RPMI8226 (cell line): ENCODE results near the gene UGT1A8.
"Not testable (repeated sequence)": the region's sequence is repeated elsewhere in the genome, so short reads cannot be mapped to it uniquely, and the experiment has no call there.

Experiments
- DNase-seq: peaks from one replicate; pipeline ENCODE4 v3.0.0-alpha.2; 2015

Gene UGT1A8

DNA sequence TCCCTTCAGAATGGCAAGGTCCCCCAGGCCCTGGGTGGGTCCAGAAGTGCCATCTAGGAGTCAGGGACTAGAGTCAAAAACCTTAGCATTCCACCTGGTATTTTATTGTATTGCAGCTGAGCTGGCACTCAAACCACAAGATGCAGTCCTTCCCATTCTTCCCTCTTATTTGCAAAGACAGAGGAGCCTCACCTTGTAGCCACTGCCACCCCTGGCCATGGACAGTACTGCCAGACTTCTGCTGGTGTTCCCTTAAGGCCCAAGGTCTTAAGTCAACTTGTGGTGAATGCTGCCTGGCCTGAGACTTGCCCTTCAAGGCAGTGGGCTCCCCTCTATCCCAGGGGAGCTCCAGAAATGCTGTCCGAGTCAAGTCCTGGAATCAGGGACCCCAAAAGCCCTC, 25.7 kb downstream of the UGT1A8 start:
- DNase-seq, result no peak

DNA sequence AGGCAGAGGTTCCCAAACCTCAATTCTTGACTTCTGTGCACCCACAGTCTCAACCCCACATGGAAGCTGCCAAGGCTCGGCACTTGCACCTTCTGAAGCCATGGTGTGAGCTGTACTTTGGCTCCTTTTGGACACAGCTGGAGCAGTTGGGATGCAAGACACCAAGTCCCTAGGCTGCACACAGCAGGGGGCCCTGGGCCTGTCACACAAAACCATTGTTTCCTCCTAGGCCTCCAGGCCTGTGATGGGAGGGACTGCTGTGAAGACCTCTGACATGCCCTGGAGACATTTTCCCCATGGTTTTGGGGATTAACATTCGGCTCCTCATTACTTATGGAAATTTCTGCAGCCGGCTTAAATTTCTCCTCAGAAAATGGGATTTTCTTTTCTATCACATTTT, 28.6 kb downstream of the UGT1A8 start:
- DNase-seq, result not testable (repeated sequence)

DNA sequence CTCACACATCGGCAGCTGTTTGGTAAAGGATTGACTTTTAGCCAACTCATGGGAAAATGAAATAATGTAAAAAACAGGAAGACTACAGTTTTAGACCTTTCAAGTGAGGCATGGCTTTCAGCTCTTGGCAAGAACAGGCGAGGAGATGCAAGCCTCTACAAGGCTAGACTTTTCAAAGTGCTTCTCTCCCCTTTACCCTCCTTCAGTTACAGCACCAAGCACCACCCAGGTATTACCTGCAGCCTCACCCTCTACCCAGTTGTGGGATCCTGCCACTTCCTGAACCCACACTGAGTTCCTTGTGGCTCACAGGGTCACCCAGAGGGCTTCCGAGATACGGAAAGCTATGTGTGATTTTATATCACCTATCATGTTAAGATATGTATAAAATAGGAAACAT, 33.5 kb downstream of the UGT1A8 start:
- no peak for DNase-seq

DNA sequence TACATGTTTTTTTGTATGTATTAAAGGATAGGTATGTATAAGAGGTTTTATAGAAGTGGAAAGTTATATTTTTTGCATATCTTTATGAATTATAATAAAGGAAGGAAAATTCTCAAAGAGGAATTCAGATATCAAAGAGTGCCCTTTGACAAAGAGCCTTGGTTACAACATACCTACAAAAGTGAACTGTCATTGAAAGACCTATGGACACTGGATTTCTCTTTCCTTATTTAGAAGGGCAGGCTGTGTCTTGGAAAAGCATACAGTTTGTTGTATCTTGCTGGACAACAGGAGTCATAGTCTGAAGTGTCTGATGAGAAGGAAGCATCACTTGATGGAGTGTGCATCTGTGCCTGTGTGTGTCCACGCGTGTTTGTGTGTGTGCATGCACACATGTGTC, 34.0 kb downstream of the UGT1A8 start:
- DNase-seq, result no peak

DNA sequence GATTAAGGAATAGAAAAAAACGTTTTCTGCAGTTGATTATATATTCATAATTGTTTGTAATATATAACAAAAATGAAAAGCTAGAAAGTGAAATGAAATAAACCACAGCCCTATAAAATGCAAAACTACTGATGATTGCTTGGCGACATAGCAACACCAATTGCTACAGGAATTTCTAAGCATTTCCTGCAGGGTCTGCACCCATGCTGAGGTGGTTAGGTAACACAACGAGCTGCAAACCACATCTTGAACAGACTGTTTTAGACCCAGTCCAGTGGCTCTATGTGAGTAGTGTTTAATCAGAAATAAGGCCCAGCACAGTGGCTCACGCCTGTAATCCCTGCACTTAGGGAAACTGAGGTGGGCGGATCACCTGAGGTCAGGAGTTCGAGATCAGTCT, 37.1 kb downstream of the UGT1A8 start:
- DNase-seq, result no peak

DNA sequence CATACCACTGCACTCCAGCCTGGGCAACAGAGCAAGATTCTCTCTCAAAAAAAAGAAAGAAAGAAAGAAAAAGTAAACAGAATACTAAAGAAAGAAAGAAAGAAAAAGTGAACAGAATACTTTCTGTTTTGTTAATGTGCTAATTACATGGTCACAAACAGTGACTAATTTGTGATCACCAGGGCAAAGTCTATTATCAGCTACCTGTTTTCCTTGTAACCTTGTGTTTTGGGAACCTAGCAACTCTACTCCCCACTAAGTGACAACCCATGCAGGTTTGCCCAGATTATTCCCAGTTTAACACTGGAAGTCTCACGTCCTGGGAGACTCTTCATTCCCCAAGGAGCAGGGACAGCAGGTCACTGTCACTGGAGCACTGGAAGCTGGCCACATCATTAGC, 37.6 kb downstream of the UGT1A8 start:
- DNase-seq, result no peak

DNA sequence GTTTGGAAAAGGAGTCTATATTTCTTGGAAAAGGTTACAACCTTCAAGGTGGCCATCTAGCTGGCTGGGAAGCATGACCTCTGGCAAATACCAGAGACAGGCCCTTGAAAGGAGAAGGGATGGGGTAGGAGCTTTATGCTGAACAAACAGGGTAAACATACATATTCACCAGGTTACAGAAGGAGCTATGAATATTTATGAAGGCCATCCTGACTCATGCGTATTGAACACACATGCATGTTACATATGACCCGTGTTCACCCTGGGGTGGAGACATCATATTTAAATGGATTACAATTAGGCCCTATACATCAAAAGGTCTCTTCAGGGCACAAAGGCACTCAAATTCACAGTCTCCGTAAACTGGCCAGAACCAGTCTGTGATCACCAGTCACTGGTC, 38.5 kb downstream of the UGT1A8 start:
- DNase-seq, result not testable (repeated sequence)

DNA sequence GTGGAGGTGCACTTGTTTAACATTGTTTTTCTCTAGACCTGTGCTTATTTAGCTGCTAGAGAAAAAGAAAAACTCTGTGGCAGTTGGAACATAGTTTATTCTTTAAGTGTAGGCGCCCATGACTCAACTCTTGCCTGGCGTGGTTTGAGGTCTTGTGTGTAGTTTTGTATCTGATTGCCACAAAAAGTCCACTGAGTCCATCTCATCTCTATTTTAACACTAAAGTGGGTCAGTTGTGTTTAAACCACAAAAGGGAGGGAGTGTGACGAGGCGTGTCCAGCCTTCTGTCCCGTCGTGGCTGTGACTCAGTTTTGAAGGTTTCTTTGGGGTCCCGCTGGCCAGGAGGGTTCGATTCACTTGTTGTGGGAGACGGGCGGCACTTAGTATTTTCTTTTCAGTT, 39.0 kb downstream of the UGT1A8 start:
- DNase-seq, result no peak

DNA sequence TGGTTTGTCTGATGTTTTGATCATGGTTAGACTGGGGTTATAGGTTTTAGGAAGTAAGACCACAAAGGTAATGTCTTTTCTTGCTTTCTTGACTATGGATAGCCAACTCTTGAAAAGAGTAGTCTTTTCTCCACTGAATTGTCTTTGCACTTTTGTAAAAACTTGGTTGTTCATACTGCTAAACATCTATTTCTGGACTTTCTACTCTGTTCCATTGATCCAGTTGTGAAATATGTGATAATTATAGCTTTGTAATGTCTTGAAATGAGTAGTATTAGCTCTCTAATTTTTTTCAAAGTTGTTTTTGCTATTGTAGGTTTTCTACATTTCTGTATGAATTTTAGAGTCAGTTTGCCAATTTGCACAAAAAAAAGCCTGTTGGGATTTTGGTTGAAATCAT, 41.2 kb downstream of the UGT1A8 start:
- no peak for DNase-seq

DNA sequence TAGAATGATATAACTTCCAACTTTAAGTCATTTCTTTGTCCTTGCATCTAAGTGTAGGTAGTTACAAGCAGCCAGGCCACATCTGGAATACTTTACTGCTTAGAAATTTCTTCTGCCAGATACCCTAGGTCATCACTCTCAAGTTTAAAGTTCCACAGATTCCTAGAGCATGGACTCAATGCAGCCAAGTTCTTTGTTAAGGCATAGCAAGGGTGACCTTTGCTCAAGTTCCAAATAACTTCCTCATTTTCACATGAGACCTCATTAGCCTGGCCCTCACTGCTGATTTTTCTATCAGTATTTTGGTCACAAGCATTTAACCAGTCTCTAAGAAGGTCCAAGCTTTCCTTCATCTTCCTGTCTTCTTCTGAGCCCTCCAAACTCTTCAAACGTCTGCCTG, 46.5 kb downstream of the UGT1A8 start:
- DNase-seq, result no peak

DNA sequence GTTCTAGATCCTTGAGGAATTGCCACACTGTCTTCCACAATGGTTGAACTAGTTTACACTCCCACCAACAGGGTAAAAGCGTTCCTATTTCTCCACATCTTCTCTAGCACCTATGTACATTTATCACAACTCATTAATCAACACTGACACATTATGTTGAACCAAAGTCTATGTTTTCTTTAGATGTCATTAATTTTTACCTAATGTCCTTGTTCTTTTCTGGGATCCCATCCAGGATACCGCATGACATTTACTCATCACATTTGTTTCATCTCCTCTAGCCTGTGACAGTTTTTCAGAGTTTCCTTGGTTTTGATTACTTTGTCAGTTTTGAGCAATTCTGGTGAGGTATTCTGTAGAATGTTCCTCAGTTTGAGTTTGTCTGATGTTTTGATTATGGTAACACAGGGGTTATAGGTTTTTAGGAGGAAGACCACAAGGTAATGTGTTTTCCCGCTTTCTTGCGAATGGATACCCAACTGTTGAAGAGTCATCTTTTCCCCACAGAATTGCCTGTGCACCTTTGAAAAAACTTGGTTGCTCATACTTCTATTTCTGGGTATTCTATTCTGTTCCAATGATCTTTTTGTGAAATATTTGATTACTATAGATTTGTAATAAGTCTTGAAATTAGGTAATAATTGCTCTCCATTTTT, 51.3 kb downstream of the UGT1A8 start:
- DNase-seq, result no peak

DNA sequence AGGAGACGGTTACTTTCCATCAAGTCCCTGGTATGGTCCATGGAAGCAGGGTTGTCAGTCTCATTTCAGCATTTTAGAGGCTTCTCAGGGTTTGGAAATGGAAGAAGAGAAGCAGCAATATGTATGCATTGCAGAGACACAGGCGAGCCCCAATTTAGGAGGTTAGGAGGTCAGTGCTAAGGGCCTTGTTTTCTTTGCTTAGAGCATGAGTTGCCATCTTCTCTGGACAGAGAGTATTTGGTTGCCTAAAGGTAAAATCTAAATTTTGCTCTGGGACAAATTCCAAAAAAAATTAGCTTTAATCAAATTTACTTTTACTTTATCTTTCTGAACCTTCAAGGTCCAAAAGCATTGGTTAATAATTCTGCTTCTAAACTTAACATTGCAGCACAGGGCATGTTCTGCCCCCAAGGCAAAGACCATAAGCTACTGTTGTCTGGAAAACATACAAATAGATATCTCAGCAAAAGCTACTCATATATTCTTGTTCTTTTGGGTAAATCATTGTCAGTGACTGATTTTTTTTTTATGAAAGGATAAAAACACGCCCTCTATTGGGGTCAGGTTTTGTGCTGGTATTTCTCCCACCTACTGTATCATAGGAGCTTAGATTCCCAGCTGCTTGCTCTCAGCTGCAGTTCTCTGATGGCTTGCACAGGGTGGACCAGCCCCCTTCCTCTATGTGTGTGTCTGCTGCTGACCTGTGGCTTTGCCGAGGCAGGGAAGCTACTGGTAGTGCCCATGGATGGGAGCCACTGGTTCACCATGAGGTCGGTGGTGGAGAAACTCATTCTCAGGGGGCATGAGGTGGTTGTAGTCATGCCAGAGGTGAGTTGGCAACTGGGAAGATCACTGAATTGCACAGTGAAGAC, 54.1 kb downstream of the UGT1A8 start, which contains the start of gene UGT1A9:
Gene UGT1A9 (plus strand): TSS at position 609 of the 872 bp plus-strand sequence. CDS start 37 bp downstream, at position 646.
- DNase-seq, result no peak

DNA sequence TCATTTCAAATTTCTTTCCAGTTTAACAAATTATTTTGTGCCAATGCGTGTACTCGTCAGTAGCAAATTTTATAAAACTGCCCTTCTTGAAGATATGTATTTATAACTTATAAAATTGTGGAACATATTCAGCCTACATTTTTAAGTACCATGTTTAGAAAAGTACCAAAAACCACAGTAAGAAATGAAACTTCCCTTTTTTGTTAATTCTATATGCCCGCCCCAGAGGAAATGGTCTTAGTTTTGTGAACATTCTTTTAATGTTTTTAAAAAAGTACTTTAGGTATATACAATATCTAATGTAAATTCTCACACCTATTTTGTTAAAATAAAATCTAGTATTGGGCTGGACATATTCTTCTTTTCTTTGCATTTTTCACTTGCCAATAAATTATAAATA, 55.5 kb downstream of the UGT1A8 start:
- no peak for DNase-seq

DNA sequence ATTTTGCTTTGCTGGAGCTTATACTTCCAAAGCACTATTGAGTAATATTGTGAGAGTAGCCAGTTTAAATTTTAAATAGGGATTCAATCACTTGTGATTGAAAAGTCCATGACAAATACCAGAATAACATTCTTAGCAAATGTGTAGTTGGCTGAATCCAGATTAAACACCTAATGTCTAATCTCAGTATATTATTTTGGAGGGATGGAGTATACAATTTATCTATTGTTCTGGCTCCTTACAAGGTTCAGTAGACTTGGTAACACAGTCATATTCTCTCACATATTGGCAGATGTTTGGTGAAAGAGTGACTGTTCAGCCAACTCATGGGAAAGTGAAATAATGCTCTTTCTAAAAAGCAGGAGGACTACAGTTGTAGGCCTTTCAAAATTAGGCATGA, 56.5 kb downstream of the UGT1A8 start:
- DNase-seq, result no peak

DNA sequence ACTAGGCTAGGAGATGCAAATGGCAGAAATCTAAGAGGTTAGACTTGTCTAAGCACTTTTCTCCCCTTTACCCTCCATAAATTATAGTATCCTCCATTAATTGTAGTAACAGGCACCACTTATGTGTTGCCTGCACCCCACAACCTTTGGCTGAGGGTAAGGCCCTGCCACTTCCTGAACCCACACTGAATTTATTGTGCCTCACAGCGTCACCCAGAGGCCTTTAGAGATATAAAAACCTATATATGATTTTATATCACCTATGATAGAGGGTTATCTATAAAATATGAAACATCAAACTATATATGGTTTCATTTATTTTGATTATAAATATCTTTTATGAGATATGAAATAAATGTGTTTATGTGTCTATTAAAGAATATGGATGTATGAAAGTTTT, 56.9 kb downstream of the UGT1A8 start:
- DNase-seq, result no peak

DNA sequence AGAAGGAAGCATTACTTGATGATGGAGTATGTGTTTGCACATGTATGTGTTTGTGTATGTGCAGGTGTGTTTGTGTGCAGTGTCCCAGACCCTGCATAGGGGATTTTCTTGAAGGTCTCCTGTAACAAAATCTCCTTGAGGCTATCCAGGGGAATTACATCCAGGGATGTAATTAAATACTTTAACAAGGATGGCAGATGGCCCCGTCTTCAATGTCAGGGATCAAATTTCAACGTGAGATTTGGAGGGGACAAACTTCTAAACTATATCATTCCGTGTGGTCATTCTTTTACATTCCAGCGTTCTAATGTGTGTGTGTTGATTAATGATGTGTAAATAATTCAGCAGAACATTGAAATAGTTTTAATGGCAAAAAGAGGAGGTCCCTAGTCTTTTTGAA, 57.6 kb downstream of the UGT1A8 start:
- DNase-seq, result no peak

DNA sequence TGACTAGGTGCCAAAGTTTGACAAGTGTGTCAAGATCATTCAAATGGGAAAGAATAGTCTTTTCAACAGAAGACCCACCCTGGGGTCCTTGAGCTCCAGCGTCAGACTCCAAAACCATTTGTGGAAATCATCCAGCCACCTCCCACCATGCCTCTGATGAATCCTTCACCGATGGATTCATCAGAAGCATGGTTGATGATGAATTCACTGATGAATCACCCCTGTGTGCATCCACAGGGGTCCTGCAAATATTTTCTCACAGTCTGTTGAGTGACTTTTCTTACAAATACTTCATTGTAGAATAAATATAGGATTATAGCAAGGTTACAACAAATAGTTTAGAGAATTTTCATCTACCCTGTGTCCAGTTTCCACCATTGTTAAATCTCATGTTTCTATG, 58.6 kb downstream of the UGT1A8 start:
- no peak for DNase-seq

DNA sequence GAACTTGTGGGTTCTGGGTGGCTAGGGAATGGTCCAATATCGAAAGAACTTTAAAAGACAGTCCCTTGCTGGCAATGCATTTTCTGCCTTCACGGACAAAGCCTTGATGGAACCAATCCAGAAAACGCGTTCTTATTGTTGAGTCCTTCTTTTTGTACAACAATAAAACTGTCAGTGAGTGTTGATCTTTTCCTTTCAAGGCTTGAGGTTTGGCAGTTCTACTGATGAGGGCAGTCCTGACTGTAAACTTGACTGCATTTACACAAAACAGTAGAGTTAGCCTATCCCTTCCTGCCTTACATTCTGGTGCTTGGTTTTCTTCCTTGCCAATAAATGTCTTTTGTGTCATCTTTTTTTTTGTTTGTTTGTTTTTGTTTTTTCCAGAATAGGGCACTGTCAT, 61.8 kb downstream of the UGT1A8 start:
- DNase-seq, result no peak

DNA sequence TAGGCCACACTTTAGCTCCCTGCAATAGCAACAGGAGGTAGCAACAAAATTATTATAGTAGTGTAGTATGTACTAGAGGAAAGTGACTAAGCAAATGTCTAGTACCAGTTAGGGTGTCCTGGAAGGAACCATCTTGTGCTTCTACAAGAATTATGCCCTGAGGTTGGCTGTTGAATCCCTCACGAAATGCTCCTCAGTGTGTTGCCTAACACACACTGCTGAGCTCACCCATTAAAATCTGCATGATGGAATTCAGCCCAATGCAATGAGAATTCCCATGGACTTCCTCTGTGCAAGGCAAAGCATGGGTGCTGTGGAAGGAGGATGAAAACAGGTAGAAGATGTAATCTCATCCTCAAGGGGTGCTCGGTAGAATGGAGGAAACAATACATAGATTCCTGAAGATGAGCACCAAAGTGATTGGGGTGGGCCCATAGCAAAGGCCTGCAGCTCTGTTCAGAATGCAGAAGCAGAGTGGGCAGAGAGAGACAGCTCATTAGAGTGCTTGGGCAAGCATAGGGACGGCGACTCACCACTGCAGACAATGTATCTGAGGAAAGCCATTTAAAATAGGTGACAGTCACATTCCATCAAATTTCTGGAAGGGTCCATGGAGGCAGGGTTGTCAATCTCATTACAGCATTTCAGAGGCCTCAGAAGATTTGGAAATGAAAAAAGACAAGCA, 63.1 kb downstream of the UGT1A8 start:
- DNase-seq, result no peak

DNA sequence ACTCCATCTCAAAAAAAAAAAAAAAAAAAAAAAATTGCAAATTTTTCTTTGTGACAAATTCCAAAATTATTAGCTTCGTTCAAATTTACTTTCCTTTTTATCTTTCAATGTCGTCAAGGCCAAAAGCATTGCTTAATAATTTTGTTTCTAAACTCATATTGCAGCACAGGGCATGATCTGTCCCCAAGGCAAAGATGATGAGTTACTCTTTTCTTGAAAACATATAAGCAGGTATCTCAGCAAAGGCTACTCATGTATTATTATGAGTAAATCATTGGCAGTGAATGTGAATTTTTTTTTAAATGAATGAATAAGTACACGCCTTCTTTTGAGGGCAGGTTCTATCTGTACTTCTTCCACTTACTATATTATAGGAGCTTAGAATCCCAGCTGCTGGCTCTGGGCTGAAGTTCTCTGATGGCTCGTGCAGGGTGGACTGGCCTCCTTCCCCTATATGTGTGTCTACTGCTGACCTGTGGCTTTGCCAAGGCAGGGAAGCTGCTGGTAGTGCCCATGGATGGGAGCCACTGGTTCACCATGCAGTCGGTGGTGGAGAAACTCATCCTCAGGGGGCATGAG, 64.2 kb downstream of the UGT1A8 start, which contains the start of gene UGT1A7:
Gene UGT1A7 (plus strand): TSS at position 381 of the 579 bp plus-strand sequence. CDS start 37 bp downstream, at position 418.
- DNase-seq, result no peak

DNA sequence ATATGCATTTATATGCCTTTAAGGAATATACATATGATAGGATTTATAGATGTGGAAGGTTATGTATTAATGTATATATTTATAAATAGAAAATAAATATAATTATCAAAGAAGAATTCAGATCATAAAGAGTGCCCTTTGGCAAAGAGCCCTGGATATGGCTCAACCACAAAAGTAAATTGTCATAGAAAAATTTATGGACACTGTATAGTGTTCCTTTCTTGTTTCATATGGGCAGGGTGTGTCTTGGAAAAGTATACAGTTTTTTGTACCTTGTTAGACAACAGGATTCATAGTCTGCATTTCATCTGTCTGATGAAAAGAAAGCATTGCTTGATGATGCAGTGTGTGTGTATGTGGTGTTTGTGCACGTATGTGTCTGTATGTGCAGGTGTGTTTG, 67.2 kb downstream of the UGT1A8 start:
- no peak for DNase-seq

DNA sequence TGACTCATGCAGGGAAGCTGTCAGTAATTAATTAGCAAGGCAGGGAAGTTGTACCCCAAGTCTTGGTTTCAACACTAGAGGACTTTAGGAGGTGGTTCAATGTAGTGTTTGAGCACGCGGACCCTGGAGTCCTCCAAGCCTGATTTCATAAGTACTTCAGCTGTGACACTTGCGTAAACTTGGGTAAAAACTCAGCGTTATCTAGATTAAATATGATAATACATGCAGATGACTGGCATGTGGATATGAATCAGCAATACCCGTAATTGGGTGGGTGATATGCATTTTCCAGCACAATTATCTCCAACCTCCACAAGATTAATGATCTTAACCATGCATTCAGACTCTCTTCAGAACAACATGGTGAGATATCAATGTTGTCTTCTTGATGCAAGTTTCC, 69.5 kb downstream of the UGT1A8 start:
- DNase-seq, result no peak

DNA sequence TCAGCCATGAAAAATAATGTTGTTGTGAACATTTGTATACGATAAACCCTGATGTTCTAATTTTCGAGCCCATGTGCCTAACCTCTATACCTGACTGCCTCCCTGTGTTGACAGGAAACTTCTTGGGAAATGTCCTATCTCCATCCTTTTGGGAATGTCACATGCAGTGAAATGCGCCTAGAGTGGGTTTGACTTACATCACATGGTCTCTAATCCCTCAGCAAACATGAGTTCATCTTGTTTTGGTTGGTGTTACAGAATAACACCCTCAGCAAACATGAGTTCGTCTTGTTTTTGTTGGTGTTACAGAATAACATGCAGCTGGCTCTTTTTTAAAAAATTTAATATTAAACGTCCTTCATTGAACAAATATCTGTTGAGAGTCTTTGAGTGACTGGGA, 70.9 kb downstream of the UGT1A8 start:
- DNase-seq, result no peak
